OCI-LY1 (cell line): Measurements from ENCODE around the gene SDSL.

Experiments used
- H2AFZ ChIP-seq: fragments of 200-600 bp; sonication (generic), shearing (Covaris generic); 2 replicates; pipeline ENCODE4 v1.6.0; 2014; ENCODE audit warnings: antibody characterized with exemption, mild to moderate bottlenecking, low read length
- H3F3A ChIP-seq: fragments of 200-600 bp; sonication (generic), shearing (Covaris generic); 2 replicates; pipeline ENCODE4 v1.6.0; 2014; ENCODE audit warnings: mild to moderate bottlenecking, antibody characterized with exemption, low read length, moderate library complexity; ENCODE audit not compliant: insufficient read depth
- H3K27ac ChIP-seq: fragments of 200-600 bp; sonication (generic); 2 replicates; pipeline ENCODE4 v1.5.1; 2014; ENCODE audit warnings: low read length, mixed run types, mild to moderate bottlenecking, low read depth; ENCODE audit not compliant: poor library complexity, severe bottlenecking
- H3K27me3 ChIP-seq: fragments of 200-600 bp; sonication (generic); 2 replicates; pipeline ENCODE4 v1.6.0; 2014; ENCODE audit warnings: antibody characterized with exemption, mild to moderate bottlenecking, low read length, moderate library complexity; ENCODE audit not compliant: insufficient read depth
- H3K36me3 ChIP-seq: fragments of 200-600 bp; sonication (generic); 2 replicates; pipeline ENCODE4 v1.6.1; 2014; ENCODE audit warnings: mild to moderate bottlenecking, antibody characterized with exemption, low read length, moderate library complexity, mixed read lengths; ENCODE audit not compliant: insufficient read depth
- H3K4me1 ChIP-seq: fragments of 200-600 bp; sonication (generic); 2 replicates; pipeline ENCODE4 v1.5.1; 2014; ENCODE audit warnings: mild to moderate bottlenecking, low read length, moderate library complexity; ENCODE audit not compliant: insufficient read depth, severe bottlenecking
- H3K4me2 ChIP-seq: fragments of 200-600 bp; sonication (generic), shearing (Covaris generic); 2 replicates; pipeline ENCODE4 v1.6.1; 2014; ENCODE audit warnings: low read length
- H3K4me3 ChIP-seq: fragments of 200-600 bp; sonication (generic); 2 replicates; pipeline ENCODE4 v1.5.1; 2014; ENCODE audit warnings: low read length, low read depth, mild to moderate bottlenecking, mixed read lengths; ENCODE audit not compliant: poor library complexity, severe bottlenecking
- H3K79me2 ChIP-seq: fragments of 200-600 bp; shearing (Covaris generic); 2 replicates; pipeline ENCODE4 v1.6.1; 2016; ENCODE audit warnings: mixed run types, low read length, mixed read lengths; ENCODE audit not compliant: insufficient read depth
- H3K9ac ChIP-seq: fragments of 200-600 bp; sonication (generic), shearing (Covaris generic); 2 replicates; pipeline ENCODE4 v1.6.1; 2014; ENCODE audit warnings: mild to moderate bottlenecking, low read length, mixed read lengths
- H3K9me2 ChIP-seq: fragments of 200-600 bp; sonication (generic), shearing (Covaris generic); 2 replicates; pipeline ENCODE4 v1.6.1; 2014; ENCODE audit warnings: low read depth, mild to moderate bottlenecking, low read length, mixed read lengths
- H3K9me3 ChIP-seq: fragments of 200-600 bp; shearing (Covaris generic); 2 replicates; pipeline ENCODE4 v1.6.1; 2014; ENCODE audit warnings: low read length, mixed read lengths
- H4K20me1 ChIP-seq: fragments of 200-600 bp; sonication (generic), shearing (Covaris generic); 2 replicates; pipeline ENCODE4 v1.6.0; 2016; ENCODE audit warnings: mild to moderate bottlenecking, low read length; ENCODE audit not compliant: insufficient read depth
- CTCF ChIP-seq: fragments of 200-600 bp; sonication (generic), shearing (Covaris generic); IDR thresholded peaks from 2 replicates; pipeline ENCODE4 v1.5.1; 2017; ENCODE audit warnings: mild to moderate bottlenecking, antibody characterized with exemption, low read length, moderate library complexity, mixed read lengths
- EZH2 ChIP-seq: fragments of 200-600 bp; sonication (generic), shearing (Covaris generic); IDR thresholded peaks from 2 replicates; pipeline ENCODE4 v1.8.0; 2017; ENCODE audit warnings: borderline replicate concordance, mixed run types, mild to moderate bottlenecking, antibody characterized with exemption, low read length, moderate library complexity, mixed read lengths

SDSL gene

DNA sequence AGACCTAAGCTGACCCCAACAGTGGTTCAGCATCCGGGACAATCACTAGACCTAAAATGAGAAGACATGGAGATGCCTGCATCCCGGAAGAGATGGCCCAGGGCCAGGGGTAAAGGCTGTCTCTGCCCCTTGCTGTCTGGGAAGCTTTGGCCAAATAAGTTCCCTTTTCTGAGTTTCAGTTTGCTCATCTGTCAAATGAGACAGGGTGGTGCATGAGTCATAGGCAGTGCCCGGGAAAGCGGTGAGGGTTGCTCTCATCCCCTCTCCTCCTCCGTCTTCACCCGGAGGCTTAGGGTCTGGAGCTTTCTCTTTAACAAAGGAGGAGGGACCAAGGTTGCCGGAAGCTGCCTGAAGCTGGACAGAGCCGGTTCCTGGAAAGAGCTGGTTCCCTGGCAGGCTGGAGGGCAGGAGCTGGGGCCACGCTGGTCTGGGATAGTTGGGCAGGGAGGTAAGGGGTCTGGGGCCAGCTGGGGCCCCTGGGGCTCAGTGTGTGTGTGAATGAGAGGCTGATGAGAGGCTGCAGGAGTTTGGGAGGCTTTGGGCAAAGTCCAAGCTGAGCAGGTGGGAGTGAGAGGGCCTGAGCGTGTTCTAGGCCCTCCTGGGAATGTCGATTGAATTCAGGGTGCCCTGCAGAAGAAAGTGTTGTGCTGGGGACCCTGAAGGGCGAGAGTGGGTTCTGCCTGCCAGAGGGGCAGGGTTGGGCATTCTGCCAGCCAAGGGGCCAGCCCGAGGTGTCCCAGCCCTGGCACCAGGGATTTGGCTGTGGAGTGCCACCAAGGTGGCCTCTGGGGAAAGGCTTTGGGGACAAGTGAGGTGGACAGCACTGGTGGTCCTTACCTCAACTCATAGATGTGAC lies at the start of gene SDSL:
Gene SDSL (plus strand): TSS at position 351 of the 856 bp plus-strand sequence. CDS start 5,603 bp downstream, outside the sequence.
- Histone ChIP-seq H3K27me3 (no peaks in the 10 kb centered on the region), H3K9me3 (no peaks in the 10 kb centered on the region), H2AFZ (no peak within 1 kb of the TSS), H4K20me1 (no peaks in the 10 kb centered on the region), H3K36me3 (no peaks in the 10 kb centered on the region), H3K79me2 (no peaks in the 10 kb centered on the region), H3K9ac (no peak within 1 kb of the TSS), H3K4me2 (peak within 1 kb of the TSS; percentile 50), H3K9me2 (no peaks in the 10 kb centered on the region), H3K4me1 (peaks cover 15% of the 10 kb centered on the region), H3K27ac (no peak within 1 kb of the TSS), H3F3A (no peaks in the 10 kb centered on the region), H3K4me3 (no peak within 1 kb of the TSS)
- TF ChIP-seq EZH2 (no peak), CTCF (no peak)

DNA sequence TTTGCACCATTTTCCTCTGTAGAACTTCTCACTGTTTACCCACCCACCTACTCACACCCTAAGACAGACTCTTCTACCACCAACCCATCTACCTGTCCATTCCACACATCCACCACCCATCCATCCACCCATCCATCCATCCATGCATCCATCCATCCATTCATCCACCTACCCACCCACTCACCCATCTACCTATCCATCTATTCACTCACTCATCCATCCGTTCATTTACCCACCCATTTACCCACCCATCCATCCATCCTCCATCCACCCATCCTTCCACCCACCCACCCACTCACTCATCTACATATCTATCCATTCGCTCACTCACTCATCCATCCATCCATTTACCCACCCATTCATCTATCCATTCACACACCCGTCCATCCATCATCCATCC lies 48.7 kb upstream of the SDSL start:
- H3F3A ChIP-seq = no peaks in the 10 kb centered on the region
- H4K20me1 ChIP-seq = no peaks in the 10 kb centered on the region
- H3K4me3 ChIP-seq = no peak overlapping the region
- H3K9me2 ChIP-seq = no peaks in the 10 kb centered on the region
- no peaks in the 10 kb centered on the region for H3K9me3 ChIP-seq
- peaks cover 20% of the 10 kb centered on the region for H3K36me3 ChIP-seq
- no peak overlapping the region for H3K4me2 ChIP-seq
- no peak overlapping the region for H3K9ac ChIP-seq
- H3K27ac ChIP-seq = no peak overlapping the region
- H3K79me2 ChIP-seq = no peaks in the 10 kb centered on the region
- H3K27me3 ChIP-seq = no peaks in the 10 kb centered on the region
- no peak for TF ChIP-seq CTCF
- TF ChIP-seq EZH2 = no peak
- no peak overlapping the region for H2AFZ ChIP-seq
- H3K4me1 ChIP-seq = no peaks in the 10 kb centered on the region

DNA sequence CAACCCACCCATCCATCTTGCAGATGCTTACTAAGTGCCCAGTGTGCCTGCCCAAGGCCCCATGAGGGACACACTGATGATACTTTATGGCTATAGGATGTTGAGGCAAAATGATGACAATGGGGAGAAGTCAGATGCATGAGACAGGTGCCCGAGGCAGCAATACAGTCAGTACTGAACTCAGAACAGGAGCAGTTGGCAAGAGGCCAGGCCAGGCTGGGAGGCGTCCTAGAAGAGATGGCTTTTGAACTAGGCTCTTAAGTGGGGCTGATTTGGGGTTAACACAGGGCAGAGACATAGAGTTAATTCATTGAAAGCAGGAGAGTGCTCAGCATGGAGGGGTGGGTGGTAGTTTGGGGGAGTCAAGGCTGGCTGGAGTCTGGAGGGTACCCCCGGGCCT lies 48.2 kb upstream of the SDSL start:
- H3K9me2 ChIP-seq = no peaks in the 10 kb centered on the region
- H3K4me1 ChIP-seq = no peaks in the 10 kb centered on the region
- no peak overlapping the region for H3K4me3 ChIP-seq
- no peaks in the 10 kb centered on the region for H3K9me3 ChIP-seq
- H4K20me1 ChIP-seq = no peaks in the 10 kb centered on the region
- TF ChIP-seq EZH2 (no peak), CTCF (no peak)
- H2AFZ ChIP-seq = no peak overlapping the region
- H3K9ac ChIP-seq = no peak overlapping the region
- H3K79me2 ChIP-seq = no peaks in the 10 kb centered on the region
- H3K4me2 ChIP-seq = no peak overlapping the region
- H3K27me3 ChIP-seq = no peaks in the 10 kb centered on the region
- no peak overlapping the region for H3K27ac ChIP-seq
- H3K36me3 ChIP-seq = peaks cover 20% of the 10 kb centered on the region
- H3F3A ChIP-seq = no peaks in the 10 kb centered on the region
